Placental pericyte (primary cell): ENCODE results near the gene TPM1. TPM values are rescaled to one million over a fixed set of nuclear protein-coding genes. Genes with fewer than 3 reads are reported as not detected.

Source experiments
- total RNA-seq: library from RNA; depleted of rRNA; stranded (reverse); fragments of >200 nt; gene quantifications from 2 replicates; pipeline ENCODE4 v1.2.3, GENCODE V29; 2012

TPM1 gene
- total RNA-seq = 633 and 926 TPM in 2 replicates

GRCh38 chr15:63041974-63042876 lies at the start of gene TPM1:
Gene TPM1, plus strand, starts transcription at chr15:63042747. Its CDS starts 83 bp downstream, at chr15:63042830.

Other genes starting within 250 kb of the TPM1 start
- 21.4 and 22.6 TPM in 2 replicates for gene LACTB, start 79.1 kb downstream of the TPM1 start, total RNA-seq
- 68.4 and 112 TPM in 2 replicates for gene RPS27L, start 114.7 kb downstream of the TPM1 start, total RNA-seq
- 48.5 and 88.6 TPM in 2 replicates for gene RAB8B, start 146.9 kb downstream of the TPM1 start, total RNA-seq
- gene APH1B, start 234.9 kb downstream of the TPM1 start, total RNA-seq = 11.6 and 12.7 TPM in 2 replicates